H1 (cell line): ENCODE measurements around the gene COL5A3.

Source experiments
- CHD1 ChIP-seq: IDR thresholded peaks from 2 replicates; pipeline ENCODE4 v1.6.1; 2012; ENCODE audit warnings: low read depth, low read length, improper control_type of control experiment
- EZH2 ChIP-seq: fragments of 200-600 bp; sonication (generic); IDR thresholded peaks from 2 replicates; pipeline ENCODE4 v1.7.1; 2012; ENCODE audit warnings: low read depth, mild to moderate bottlenecking, moderate library complexity, low read length, inconsistent platforms; ENCODE audit not compliant: severe bottlenecking
- RAD21 ChIP-seq, 2 experiments: IDR thresholded peaks in 1 of 2; conservative IDR thresholded peaks in 1 of 2; 2 replicates each; pipeline ENCODE4 v1.6.1; 2011; ENCODE audit warnings: low read depth in 2 of 2, low read length in 2 of 2, improper control_type of control experiment in 1 of 2, inconsistent platforms in 1 of 2, mild to moderate bottlenecking in 1 of 2, moderate library complexity in 1 of 2

DNA sequence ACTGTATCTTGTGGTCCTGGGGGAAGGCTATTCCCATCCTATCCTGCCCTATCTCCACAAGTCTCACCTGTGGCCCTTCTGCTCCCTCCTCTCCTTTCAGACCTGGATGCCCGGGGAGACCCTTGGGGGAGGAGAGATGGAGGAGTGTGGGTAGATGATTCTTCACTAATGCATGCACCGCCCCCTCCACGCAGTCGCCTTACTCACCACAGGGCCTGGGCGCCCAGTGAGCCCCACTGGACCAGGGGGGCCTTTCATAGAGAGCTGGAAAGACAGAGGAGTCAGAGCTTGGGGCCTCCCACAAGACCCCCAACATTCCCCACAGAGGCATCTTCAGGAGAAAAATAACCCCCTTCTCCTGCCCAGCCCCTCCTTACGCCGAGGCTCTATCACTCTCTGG lies 14.3 kb downstream of the COL5A3 start:
- TF ChIP-seq RAD21 (IDR thresholded peaks at IDR 0.05 in 1 of 2, conservative IDR thresholded peaks at IDR 0.05 in 1 of 2; ENCODE audit: low read depth in 2 of 2, low read length in 2 of 2) (no peak), CHD1 (no peak), EZH2 (no peak)
